ENCODE results near the gene CDK5RAP1. TPM values are rescaled to one million over a fixed set of nuclear protein-coding genes. Genes with fewer than 3 reads are reported as not detected.

CDK5RAP1 gene
- total and polyA plus RNA-seq, 8 donors = 8.1 to 63.9 (median 11.9) TPM

DNA sequence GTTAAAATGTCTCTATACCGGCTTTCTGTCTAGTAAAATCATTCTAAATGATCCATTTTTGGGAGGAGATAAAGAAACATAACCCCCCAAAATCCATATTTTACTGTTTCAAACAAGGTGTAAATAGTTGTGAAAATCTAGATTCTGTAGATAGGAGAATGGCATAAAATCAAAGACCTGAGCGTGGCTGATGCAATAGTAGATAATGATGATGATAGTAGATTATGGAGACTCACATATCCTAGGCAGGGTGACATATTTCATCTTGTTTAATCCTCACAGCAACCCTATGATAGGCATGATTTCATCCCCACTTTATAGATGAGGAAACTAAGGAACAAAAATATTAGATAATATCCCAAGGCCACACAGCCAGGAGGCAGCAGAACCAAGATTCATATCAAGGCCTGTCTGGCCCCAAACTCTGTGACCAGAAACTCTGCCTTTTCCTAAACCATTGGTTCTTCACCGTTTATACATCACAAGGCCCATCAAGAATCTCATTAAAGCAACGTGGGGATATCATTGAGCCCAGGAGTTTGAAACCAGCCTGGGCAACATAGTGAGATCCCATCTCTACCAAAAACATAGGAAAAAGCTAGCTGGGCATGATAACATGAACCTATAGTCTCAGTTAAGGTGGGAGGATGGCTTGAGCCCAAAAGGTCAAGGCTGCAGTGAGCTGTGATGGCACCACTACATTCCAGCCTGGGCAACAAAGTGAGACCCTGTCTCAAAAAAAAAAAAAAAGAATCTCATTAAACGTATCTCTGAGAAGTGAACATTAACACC is 62.7 kb downstream of the CDK5RAP1 start:
- FAIRE-seq = no peak
- Histone ChIP-seq H3K4me1 (no peaks in the 10 kb centered on the region), H3K9me3 (no peaks in the 10 kb centered on the region), H3K27ac (no peak overlapping the region), H3K27me3 (no peaks in the 10 kb centered on the region), H3K36me3 (no peaks in the 10 kb centered on the region), H3K4me3 (no peak overlapping the region)
- intact Hi-C loops (cut with DNase I) = no loop called here
- DNase-seq = no peak
- WGBS, 2 donors = 67 to 76% methylated on average over 5 of the region's 5 CpGs
- no peak for ATAC-seq
- TF ChIP-seq, protein P1, sequence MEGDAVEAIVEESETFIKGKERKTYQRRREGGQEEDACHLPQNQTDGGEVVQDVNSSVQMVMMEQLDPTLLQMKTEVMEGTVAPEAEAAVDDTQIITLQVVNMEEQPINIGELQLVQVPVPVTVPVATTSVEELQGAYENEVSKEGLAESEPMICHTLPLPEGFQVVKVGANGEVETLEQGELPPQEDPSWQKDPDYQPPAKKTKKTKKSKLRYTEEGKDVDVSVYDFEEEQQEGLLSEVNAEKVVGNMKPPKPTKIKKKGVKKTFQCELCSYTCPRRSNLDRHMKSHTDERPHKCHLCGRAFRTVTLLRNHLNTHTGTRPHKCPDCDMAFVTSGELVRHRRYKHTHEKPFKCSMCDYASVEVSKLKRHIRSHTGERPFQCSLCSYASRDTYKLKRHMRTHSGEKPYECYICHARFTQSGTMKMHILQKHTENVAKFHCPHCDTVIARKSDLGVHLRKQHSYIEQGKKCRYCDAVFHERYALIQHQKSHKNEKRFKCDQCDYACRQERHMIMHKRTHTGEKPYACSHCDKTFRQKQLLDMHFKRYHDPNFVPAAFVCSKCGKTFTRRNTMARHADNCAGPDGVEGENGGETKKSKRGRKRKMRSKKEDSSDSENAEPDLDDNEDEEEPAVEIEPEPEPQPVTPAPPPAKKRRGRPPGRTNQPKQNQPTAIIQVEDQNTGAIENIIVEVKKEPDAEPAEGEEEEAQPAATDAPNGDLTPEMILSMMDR (IDR thresholded peaks at IDR 0.05) = no peak

DNA sequence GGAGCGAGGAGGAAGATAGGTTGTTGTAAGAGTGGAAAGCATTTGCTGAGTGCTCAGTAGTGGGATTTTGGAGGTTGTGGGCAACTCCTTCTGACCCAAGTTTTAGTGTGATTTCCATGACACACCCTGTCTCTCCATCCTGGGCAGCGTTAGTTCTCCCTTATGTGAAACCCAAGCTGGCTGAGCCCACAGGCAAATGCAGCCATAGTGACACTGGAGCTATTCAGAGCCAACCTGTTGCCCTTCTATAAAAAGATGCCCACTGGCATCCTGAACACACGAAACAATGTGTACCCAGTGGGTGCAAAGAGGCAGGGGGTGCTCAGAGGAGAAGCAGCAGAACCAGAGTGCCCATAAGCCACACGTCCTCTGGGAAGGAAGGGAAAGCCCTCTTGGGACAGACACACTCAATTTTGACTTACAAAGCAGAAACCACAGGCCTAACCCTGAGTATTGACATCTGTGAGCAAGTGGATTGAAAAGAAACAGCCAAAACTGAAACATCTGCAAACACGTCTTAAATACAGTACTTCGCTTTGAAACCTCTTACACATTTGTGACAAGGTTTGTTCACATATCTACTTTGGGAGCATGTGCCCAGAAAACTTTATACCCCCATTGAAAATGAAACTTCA is 63.7 kb downstream of the CDK5RAP1 start:
- Histone ChIP-seq H3K9me3 (no peaks in the 10 kb centered on the region), H3K4me3 (no peak overlapping the region), H3K27ac (no peak overlapping the region), H3K27me3 (no peaks in the 10 kb centered on the region), H3K4me1 (no peaks in the 10 kb centered on the region), H3K36me3 (no peaks in the 10 kb centered on the region)
- FAIRE-seq (no peak), DNase-seq (no peak), ATAC-seq (no peak)
- intact Hi-C loops (cut with DNase I) = no loop called here
- TF ChIP-seq, protein P1 (IDR thresholded peaks at IDR 0.05) = no peak
- WGBS, 2 donors = 71 to 77% methylated on average over 6 of the region's 6 CpGs

DNA sequence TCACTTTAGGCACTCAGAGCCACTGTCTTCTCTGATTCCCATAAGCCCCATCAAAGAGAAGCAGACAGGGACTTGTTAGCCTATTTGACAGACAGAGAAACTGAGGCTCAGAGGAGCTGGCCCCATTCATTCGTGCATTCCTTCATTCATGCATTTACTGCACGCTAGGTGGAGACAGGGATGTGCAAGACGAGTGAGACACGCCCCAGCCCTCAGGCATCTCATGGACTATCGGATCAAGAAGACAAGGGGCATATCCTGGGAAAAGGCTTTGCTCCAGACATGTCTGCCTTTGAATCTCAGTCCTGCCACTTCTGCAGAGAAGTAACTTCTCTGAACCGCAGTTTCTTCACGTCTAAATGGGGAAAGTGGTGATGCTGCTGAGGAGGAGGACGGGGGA is 64.2 kb downstream of the CDK5RAP1 start:
- Histone ChIP-seq H3K27me3 (no peaks in the 10 kb centered on the region), H3K9me3 (no peaks in the 10 kb centered on the region), H3K27ac (no peak overlapping the region), H3K4me3 (no peak overlapping the region), H3K36me3 (no peaks in the 10 kb centered on the region), H3K4me1 (no peaks in the 10 kb centered on the region)
- no peak for ATAC-seq
- no peak for FAIRE-seq
- intact Hi-C loops (cut with DNase I) = no loop called here
- TF ChIP-seq, protein P1 (IDR thresholded peaks at IDR 0.05) = no peak
- DNase-seq = no peak
- WGBS, 2 donors = 69% methylated on average over 8 of the region's 8 CpGs

DNA sequence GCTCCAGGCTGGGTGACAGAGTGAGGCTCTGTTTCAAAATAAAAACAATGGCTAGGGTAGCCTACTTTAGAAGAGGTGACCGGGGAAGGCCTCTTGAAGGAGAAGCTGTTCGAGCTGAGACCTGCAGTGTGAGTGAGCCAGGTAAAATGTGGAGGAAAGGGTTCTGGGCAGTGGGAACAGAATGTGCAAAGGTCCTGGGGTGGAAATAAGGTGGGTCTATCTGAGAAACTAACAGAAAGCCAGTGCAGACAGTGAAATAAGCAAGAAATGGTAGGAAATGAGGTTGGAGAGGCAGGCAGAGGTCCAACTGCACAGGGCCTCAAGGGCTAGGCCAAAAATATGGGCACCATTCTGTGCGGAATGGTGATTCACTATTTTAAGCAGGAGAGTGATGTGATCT is 64.9 kb downstream of the CDK5RAP1 start:
- 81 to 87% methylated on average over 3 of the region's 3 CpGs for WGBS, 2 donors
- TF ChIP-seq, protein P1 (IDR thresholded peaks at IDR 0.05) = no peak
- no peaks in the 10 kb centered on the region for H3K9me3 ChIP-seq
- DNase-seq = no peak
- FAIRE-seq = no peak
- no peaks in the 10 kb centered on the region for H3K27me3 ChIP-seq
- no peak overlapping the region for H3K27ac ChIP-seq
- no peaks in the 10 kb centered on the region for H3K36me3 ChIP-seq
- no peak overlapping the region for H3K4me3 ChIP-seq
- intact Hi-C loops (cut with DNase I) = no loop called here
- H3K4me1 ChIP-seq = no peaks in the 10 kb centered on the region
- ATAC-seq = no peak

DNA sequence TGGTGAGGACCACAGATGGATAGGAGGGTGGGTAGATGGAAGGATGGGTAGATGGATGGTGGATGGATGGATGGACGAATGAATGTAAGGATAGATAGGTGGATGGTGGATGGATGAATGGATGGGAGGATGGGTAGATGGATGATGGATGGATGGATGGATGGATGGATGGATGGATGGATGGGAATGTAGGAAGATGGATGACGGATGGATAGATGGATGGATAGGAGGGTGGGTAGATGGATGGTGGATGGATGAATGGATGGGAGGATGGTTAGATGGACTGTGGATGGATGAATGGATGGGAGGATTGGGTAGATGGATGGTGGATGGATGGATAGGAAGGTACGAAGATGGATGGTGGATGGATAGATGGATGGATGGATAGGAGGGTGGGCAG is 67.2 kb downstream of the CDK5RAP1 start:
- Histone ChIP-seq H3K4me3 (no peak overlapping the region), H3K9me3 (no peaks in the 10 kb centered on the region), H3K4me1 (no peaks in the 10 kb centered on the region), H3K27me3 (no peaks in the 10 kb centered on the region), H3K27ac (no peak overlapping the region), H3K36me3 (no peaks in the 10 kb centered on the region)
- 60 to 70% methylated on average over 3 of the region's 3 CpGs for WGBS, 2 donors
- TF ChIP-seq, protein P1 (IDR thresholded peaks at IDR 0.05) = no peak
- intact Hi-C loops (cut with DNase I) = no loop called here
- ATAC-seq (no peak), FAIRE-seq (no peak), DNase-seq (no peak)
